ENCODE results near the gene FAM124A. TPM values are rescaled to one million over a fixed set of nuclear protein-coding genes. Genes with fewer than 3 reads are reported as not detected.

Gene FAM124A
- total RNA-seq, 4 donors from 2014 or later = 0.91 to 4.1 (median 2.8) TPM

- Histone ChIP-seq H3K4me3 (no peak overlapping the region), H3K9me3 (no peaks in the 10 kb centered on the region), H3K4me1 (no peaks in the 10 kb centered on the region), H3K36me3 (no peaks in the 10 kb centered on the region), H3K27ac (no peak overlapping the region), H3K27me3 (peaks cover 48% of the 10 kb centered on the region)
- no peak for DNase-seq (ENCODE audit: low spot score in 2 of 2)
- 71% methylated on average over 6 of the region's 6 CpGs for WGBS
- TF ChIP-seq CTCF (IDR thresholded peaks at IDR 0.05) (no peak), POLR2AphosphoS5 (IDR thresholded peaks at IDR 0.05) (no peak), EP300 (IDR thresholded peaks at IDR 0.05) (no peak), POLR2A (IDR thresholded peaks at IDR 0.05) (no peak)
Measured at GRCh38 chr13:51213173-51213728, 8.9 kb upstream of the FAM124A start.

- H3K27ac ChIP-seq = no peak overlapping the region
- TF ChIP-seq EP300 (IDR thresholded peaks at IDR 0.05) = no peak
- TF ChIP-seq POLR2A (IDR thresholded peaks at IDR 0.05) = no peak
- TF ChIP-seq POLR2AphosphoS5 (IDR thresholded peaks at IDR 0.05) = no peak
- TF ChIP-seq CTCF (IDR thresholded peaks at IDR 0.05) = no peak
- peaks cover 28% of the 10 kb centered on the region for H3K27me3 ChIP-seq
- peaks cover 19% of the 10 kb centered on the region for H3K4me1 ChIP-seq
- H3K4me3 ChIP-seq = no peak overlapping the region
- DNase-seq (ENCODE audit: low spot score in 2 of 2) = no peak
- WGBS = 85% methylated on average over 4 of the region's 4 CpGs
- H3K9me3 ChIP-seq = no peaks in the 10 kb centered on the region
- H3K36me3 ChIP-seq = no peaks in the 10 kb centered on the region
Measured at GRCh38 chr13:51218626-51219025, 3.6 kb upstream of the FAM124A start.

GRCh38 chr13:51220706-51221105 is 1.5 kb upstream of the FAM124A start:
- TF ChIP-seq CTCF (IDR thresholded peaks at IDR 0.05) = no peak
- no peak for TF ChIP-seq POLR2A (IDR thresholded peaks at IDR 0.05)
- TF ChIP-seq EP300 (IDR thresholded peaks at IDR 0.05) = no peak
- no peak for TF ChIP-seq POLR2AphosphoS5 (IDR thresholded peaks at IDR 0.05)
- peaks cover 23% of the 10 kb centered on the region for H3K27me3 ChIP-seq
- H3K27ac ChIP-seq = no peak overlapping the region
- no peaks in the 10 kb centered on the region for H3K9me3 ChIP-seq
- DNase-seq (ENCODE audit: low spot score in 2 of 2) = no peak
- H3K36me3 ChIP-seq = no peaks in the 10 kb centered on the region
- no peak overlapping the region for H3K4me3 ChIP-seq
- peaks cover 19% of the 10 kb centered on the region for H3K4me1 ChIP-seq
- 85% methylated on average over 2 of the region's 2 CpGs for WGBS

- TF ChIP-seq POLR2A (IDR thresholded peaks at IDR 0.05) (no peak), CTCF (IDR thresholded peaks at IDR 0.05) (no peak), EP300 (IDR thresholded peaks at IDR 0.05) (no peak), POLR2AphosphoS5 (IDR thresholded peaks at IDR 0.05) (no peak)
- Histone ChIP-seq H3K27me3 (peaks cover 23% of the 10 kb centered on the region), H3K4me1 (peaks cover 19% of the 10 kb centered on the region), H3K9me3 (no peaks in the 10 kb centered on the region), H3K27ac (no peak overlapping the region), H3K4me3 (no peak overlapping the region), H3K36me3 (no peaks in the 10 kb centered on the region)
- WGBS = 77% methylated on average over 4 of the region's 4 CpGs
- DNase-seq (ENCODE audit: low spot score in 2 of 2) = no peak
Measured at GRCh38 chr13:51221108-51221507, 1.1 kb upstream of the FAM124A start.

GRCh38 chr13:51221674-51222036 is 543 bp upstream of the FAM124A start:
- 5% methylated on average over 9 of the region's 11 CpGs for WGBS
- H3K27ac ChIP-seq = no peak overlapping the region

More at GRCh38 chr13:51221674-51222036, 543 bp upstream of the FAM124A start:
- DNase-seq (ENCODE audit: low spot score in 2 of 2) = no peak
- H3K4me3 ChIP-seq = peak overlapping the region; percentile 91
- H3K9me3 ChIP-seq = no peaks in the 10 kb centered on the region
- peaks cover 23% of the 10 kb centered on the region for H3K27me3 ChIP-seq
- no peaks in the 10 kb centered on the region for H3K36me3 ChIP-seq
- TF ChIP-seq POLR2AphosphoS5 (IDR thresholded peaks at IDR 0.05) (no peak), CTCF (IDR thresholded peaks at IDR 0.05) (no peak), EP300 (IDR thresholded peaks at IDR 0.05) (no peak), POLR2A (IDR thresholded peaks at IDR 0.05) (no peak)
- H3K4me1 ChIP-seq = peaks cover 19% of the 10 kb centered on the region
